Fibroblast of pulmonary artery (primary cell): ENCODE measurements around the gene KRTAP23-1.

Experiments
- DNase-seq: peaks from one replicate; pipeline ENCODE4 v3.0.0-alpha.2; 2010; ENCODE audit warnings: low read depth
- H3K4me3 ChIP-seq: replicated peaks from 2 replicates; pipeline ENCODE4 v1.5.1; 2011; ENCODE audit warnings: low read depth, mild to moderate bottlenecking, control low read depth, low read length, moderate library complexity
- TF ChIP-seq, protein P1 (sequence below): IDR thresholded peaks from 2 replicates; pipeline ENCODE4 v1.5.1; 2011; ENCODE audit warnings: mild to moderate bottlenecking, control low read depth, low read length, inconsistent platforms; ENCODE audit errors: missing control alignments

Gene KRTAP23-1

DNA sequence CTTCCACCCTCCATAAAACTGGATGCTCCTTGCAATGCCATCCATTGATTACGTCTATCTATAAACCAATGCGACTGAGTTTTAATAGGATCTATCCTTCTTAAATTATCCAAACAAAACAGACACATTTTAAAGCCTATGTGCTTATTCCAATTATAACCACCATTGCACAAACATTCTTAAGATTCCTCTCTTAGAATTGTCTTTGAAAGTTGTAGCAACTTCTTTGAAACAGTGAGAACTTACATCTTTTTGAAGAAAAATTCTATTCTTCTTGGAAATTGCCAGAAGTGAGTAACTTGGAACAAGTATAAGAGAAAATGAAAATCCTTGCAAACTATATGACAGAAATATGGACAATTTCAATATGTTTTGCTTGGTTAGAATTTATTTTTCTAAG, 28.2 kb downstream of the KRTAP23-1 start, which contains the start of gene KRTAP26-1:
Gene KRTAP26-1 (minus strand): TSS at position 101 of the 400 bp plus-strand sequence. CDS start 280 bp downstream, outside the sequence.
- H3K4me3 ChIP-seq, result no peak within 1 kb of the TSS
- no peak for DNase-seq
- TF ChIP-seq, protein P1, sequence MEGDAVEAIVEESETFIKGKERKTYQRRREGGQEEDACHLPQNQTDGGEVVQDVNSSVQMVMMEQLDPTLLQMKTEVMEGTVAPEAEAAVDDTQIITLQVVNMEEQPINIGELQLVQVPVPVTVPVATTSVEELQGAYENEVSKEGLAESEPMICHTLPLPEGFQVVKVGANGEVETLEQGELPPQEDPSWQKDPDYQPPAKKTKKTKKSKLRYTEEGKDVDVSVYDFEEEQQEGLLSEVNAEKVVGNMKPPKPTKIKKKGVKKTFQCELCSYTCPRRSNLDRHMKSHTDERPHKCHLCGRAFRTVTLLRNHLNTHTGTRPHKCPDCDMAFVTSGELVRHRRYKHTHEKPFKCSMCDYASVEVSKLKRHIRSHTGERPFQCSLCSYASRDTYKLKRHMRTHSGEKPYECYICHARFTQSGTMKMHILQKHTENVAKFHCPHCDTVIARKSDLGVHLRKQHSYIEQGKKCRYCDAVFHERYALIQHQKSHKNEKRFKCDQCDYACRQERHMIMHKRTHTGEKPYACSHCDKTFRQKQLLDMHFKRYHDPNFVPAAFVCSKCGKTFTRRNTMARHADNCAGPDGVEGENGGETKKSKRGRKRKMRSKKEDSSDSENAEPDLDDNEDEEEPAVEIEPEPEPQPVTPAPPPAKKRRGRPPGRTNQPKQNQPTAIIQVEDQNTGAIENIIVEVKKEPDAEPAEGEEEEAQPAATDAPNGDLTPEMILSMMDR, result no peak

DNA sequence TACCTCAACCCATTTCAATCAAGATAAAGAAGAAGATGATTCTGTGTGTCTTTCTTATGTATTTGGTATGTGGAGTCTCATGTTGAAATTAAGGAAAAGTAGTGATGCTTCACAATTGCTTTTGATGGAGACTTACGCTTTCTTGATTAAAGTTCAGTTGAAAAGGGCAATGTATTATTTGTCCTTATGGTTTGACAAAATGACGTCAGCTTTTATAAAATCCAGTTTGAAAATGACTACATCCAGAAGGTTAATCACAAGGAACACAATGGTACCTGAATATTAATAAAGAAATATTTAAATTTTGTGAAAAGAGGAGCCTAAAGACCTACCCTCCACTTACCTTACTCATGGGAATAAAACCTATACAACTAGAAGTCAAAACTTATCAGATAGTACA, 32.7 kb downstream of the KRTAP23-1 start:
- no peak for DNase-seq
- no peak overlapping the region for H3K4me3 ChIP-seq
- TF ChIP-seq, protein P1, result no peak

DNA sequence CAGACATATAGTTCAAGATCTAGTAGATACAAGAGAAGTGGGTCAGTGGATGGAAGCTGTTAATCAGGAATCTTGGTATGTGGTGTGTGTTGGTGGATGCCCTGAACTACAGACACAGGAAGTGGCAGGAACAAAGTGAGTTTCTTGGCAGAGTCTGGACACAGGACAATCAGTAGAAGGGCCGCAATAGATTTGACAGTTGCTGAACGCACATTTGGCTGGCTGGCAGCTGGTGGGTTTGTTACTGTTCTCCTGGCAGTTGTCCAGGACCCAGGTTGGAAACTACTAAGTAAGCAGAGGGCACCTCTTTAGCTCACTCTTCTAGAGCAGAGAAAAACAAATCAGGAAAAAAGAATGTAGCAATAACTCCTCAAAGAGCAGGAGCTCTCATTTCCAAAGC, 41.5 kb downstream of the KRTAP23-1 start:
- H3K4me3 ChIP-seq, result no peak overlapping the region
- no peak for DNase-seq
- TF ChIP-seq, protein P1, result no peak

- no peak for DNase-seq
- TF ChIP-seq, protein P1, result no peak
These were observed 43.3 kb downstream of the KRTAP23-1 start for GRCh38 chr21:30305136-30305535.

More at GRCh38 chr21:30305136-30305535, 43.3 kb downstream of the KRTAP23-1 start:
- no peak overlapping the region for H3K4me3 ChIP-seq
